DMS53 (cell line): ENCODE measurements around the gene ITPR2.
"Not testable (repeated sequence)": the region's sequence is repeated elsewhere in the genome, so short reads cannot be mapped to it uniquely, and the experiment has no call there.

ENCODE experiments used
- DNase-seq: peaks from one replicate; lab custom pipeline; 2025; lab: John Stamatoyannopoulos, UW

Gene ITPR2

DNA sequence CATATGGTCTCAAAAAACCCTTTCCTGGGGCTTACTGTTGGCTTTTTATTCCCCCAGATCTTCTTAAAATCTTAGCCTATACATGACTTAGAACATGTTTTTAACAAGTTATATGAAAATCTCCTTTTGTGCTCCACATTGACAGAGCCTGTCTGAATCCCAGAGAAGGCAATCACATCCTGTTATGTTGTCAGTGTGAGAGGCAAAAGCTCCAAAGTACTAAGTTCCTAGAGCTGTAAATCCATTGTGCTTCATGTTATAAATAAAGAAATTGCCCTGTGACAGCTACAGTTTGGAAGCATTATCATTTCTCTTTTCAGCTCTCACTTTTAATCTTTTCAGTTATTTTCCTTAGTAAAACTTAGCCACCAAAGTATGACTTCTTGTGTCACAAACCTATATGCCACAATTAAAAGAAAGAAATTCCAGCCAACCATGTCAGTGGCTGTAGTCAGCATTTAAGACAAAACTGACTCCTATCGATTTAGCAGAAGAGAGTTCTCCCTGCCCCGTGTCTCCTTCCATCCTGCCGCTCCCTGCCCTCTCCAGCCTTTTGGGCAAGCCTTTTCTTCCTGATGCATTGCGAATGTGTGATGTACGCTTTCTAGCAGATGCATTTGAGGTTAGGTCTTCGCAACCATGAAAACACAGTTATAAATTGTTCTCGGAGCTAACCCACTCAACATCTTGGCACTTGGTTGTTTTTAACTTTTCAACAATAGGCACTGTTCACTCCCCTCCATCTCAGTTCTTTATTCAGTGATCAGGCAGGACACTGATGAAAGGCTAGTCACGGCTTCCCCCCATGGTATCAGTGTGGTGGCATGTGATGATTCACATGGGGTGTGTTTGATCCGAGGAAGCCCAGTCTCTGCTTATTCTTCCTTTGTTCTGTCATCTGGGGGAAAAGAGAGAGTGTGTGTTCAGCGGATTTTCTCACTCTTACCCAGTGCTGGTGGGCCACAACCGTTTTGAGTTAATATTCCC, 494.1 kb downstream of the ITPR2 start:
- no peak for DNase-seq

DNA sequence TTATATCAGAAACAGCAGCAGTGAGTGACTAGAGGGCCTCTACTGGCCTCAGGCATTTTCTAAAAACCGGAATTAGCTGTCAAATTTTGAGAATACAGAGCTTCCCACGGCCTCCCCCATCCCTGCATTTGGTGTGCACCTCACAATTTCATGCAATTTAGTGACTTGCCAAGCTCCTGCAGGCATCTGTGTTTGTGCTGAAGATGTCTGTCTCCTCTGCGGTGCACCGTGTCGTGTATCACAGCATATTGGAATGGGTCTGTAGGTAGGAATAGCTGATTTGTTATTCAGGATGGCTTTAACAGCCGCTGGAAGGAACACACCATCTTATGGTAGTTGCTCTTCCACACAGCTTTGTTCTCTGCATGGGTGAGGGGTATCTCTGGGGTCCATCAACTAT, 497.3 kb downstream of the ITPR2 start:
- DNase-seq, result no peak

DNA sequence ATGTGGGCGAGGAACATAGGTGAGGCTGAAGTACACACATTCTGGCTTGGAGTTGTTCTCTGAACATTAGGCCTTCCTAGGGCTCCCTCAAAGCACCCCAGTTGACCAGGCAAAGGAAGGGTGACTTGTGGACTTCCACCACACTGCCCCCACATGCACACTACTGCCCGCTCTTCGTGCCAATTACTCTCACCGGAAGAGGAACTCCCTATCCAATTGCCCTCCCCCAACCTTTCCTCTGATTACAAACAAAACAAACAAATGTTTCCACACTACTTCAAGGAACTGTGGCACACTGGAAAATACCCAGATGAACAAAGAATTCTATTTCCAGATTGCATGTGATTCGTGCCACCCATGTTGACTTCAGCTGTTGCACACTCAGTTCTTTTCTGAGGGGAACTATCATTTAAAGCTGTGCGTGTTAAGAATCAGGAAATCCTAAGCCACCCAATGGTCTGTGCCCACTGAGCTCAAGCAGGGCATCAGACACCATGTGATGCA, 498.3 kb downstream of the ITPR2 start:
- DNase-seq, result no peak

DNA sequence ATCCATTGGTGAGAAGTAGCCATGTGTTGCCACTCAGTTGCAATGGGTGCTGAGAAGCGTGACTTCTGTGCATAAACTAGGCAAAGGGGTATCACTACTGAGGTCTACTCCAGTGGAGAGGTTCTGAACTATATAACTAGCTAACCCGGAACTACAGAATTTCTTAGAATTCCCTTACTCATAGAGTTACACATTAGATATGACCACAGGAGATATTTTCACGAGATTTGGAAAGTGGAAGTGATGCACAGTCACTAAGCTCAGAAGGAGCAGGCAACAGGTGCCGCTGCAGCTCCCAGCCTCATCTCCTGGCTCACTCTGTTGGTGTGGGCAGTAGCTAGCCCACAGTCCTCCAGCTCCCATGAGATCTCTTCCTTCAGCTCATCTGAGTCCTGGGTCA, 501.0 kb downstream of the ITPR2 start:
- no peak for DNase-seq

DNA sequence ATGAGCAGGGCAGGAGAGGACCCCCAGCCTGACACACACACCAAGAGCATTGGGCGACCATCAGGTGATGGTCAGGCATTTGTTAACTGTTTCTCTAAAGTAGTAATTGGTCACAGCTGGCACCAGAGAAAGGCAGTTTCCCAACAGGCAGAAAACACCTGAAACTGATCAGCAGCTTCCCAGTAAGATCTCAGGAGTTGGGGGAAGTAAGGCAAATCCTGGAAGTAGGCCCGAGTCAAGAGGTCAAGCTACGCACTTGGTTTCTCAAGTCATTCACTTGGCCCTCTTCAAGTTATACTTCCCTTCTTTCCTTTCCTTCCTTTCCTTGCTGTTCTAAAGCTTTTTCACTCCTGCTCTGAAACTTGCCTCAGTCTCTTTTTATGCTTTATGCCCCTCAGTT, 501.9 kb downstream of the ITPR2 start:
- no peak for DNase-seq

DNA sequence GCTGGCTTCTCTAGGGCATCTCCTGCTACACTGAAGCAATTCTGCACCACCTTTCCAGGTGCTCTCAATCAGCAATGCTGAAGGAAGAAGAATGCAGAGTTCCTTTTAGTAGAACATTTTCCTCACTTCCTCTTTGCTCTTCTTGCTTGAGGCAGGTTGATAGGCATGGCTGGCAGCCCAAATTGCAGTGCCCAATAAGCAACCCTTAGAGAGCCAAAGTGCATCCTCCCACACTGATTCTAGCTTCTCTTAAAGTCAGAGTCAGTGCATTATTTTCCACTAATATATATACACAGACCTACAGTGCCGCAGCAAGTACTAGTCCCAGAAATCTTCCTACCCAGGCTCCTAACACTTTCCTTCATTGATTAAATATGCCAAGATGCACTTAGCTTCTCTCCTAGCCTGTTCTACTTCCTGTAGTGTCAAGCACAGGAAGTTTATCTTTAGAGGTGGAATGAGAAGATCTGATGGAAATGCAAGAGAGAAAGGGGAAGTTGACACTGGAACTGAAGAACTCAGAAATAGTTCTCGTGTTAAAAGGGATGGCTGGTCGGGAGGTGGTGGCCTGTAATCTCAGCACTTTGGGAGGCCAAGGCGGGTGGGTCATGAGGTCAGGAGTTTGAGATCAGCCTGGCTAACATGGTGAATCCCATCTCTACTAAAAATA, 504.9 kb downstream of the ITPR2 start:
- DNase-seq, result peak; percentile 47

DNA sequence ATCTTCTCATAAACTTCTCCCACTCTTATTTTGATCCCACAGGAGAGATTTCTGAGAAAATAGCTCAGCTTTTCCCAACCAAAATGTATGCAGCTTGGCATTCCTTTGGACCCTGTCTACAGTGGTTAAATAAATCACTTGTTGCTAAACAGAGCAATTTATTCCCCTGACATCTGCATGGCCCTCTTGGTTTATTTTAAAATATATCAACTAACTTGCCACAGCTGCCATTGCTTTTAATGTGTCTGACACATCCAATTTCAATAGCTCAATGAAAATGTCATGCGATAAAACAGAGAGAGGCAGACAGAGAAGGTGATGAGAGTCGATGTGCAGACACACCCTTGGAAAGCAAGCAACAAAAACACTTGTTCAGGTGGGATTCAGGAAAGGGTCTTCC, 509.3 kb downstream of the ITPR2 start:
- DNase-seq, result no peak

DNA sequence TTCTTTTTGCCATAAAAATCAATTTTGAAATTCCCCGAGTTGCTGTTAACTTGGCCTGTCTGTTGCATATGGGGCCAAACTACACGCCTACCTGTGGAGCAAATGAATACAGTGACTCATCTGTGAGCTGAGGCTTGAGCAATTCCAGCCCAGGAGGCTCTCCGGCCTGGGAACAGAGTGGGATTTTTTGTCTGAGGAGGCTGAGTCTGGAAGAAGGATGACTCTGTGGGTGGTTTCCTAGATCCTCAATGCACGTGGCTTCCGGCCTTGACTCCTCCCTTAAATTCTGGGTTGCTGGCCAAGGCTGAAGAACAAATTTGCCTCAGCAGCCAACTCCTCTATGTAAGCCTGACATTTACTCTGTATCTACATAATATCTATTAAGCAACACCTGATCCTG, 513.5 kb downstream of the ITPR2 start:
- DNase-seq, result no peak

DNA sequence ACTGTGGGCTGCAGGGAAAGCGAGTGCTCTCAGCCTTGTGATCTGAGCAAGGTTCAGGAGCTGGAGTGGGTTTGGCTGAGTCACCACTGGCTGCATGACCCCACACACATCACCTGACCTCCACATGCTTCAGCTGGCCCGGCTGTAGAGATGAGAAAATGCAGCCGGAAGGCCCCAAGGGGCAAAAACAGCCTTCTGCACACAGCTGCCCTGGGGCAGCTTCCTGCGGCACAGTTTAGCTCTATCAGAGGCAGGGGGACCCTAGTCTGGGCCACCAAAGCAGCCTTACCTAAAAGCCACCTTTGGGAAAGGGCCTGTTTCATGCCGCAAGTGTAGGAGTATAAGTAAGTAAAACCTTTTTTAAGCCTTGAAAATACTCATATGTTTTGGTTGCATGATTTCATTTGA, 514.3 kb downstream of the ITPR2 start:
- DNase-seq, result peak; percentile 42

DNA sequence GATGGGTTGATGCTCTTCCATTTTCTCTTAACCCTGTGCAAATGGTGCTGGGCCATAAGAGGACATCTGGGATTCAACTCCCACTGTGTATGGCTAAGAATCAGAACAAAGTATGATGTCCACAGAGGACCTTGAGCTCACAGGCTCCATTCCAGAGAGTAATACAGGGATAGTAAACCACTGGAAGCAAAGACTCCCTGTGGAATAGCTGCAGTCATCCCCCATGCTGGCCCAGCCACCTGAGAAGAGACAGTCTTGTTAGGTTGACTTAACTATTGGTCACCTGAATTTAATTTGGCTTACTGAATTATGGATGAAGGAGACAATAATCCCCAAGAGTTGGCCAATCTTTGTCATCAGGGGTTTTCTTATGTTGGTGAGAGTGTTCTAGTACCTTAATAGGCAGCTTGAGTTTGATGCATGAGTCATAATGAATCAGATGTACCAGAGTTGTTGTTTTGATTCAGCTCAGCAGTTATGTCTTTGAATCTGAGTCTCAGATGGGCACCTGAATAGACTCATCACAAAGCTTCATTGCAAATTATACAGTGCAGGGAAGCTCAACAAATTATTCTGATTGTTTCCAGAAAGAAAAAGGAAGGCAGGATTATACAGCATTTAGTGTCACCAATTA, 514.9 kb downstream of the ITPR2 start:
- DNase-seq, result peak; percentile 30

DNA sequence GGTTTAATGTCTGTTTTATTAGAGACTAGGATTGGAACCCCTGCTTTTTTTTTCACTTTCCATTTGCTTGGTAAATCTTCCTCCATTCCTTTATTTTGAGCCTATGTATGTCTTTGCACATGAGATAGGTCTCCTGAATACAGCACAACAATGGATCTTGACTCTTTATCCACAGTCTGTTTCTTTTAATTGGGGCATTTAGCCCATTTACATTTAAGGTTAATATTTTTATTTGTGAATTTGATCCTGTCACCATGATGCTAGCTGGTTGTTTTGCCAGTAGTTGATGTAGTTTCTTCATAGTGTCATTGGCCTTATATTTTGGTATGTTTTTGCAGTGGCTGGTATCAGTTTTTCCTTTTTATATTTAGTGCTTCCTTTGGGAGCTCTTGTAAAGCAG, 518.9 kb downstream of the ITPR2 start:
- not testable (repeated sequence) for DNase-seq

DNA sequence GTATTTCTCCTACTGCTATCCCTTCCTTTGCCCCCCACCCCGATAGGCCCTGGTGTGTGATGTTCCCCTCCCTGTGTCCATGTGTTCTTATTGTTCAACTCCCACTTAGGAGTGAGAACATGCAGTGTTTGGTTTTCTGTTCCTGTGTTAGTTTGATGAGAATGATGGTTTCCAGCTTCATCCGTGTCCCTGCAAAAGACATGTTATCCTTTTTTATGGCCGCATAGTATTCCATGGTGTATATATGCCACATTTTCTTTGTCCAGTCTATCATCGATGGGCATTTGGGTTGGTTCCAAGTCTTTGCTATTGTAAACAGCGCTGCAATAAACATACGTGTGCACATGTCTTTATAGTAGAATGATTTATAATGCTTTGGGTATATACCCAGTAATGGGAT, 522.5 kb downstream of the ITPR2 start:
- not testable (repeated sequence) for DNase-seq

DNA sequence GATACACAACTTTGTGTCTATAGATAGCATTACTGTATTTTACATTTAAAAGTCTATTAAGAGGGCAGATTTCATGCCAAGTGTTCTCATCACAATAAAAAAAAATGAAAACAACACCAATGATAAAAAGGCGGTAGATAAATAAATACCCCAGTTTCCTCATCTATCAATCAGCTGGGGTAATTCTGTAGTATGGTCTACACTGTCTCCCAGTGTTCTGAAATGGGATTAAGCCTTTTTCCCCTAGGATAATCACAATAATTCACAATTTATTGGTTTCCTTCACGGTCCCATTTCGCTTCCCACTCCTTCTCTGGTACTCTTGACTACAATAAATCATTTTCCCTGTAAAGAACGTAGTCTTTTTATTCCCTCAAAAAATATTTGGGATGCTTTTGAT, 523.4 kb downstream of the ITPR2 start:
- peak; percentile 31 for DNase-seq

DNA sequence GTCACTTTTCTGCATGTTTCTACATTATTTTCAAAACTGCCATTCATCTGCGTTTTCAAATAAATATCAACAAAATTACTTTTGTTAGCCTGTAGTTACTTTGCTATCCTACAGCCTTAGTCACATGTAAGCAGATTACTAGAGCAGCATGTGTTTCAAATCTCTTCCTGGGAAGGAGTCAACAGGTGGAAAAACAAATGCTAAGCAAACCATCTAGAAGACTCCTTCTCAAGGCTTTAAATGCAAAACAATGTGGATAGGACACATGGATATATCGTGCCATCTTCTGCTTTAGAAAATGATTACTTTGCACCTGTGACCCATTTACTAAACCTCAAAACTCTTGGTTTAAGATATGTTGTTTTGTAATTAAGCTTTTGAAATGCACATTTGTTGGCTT, 528.7 kb downstream of the ITPR2 start:
- DNase-seq, result no peak

DNA sequence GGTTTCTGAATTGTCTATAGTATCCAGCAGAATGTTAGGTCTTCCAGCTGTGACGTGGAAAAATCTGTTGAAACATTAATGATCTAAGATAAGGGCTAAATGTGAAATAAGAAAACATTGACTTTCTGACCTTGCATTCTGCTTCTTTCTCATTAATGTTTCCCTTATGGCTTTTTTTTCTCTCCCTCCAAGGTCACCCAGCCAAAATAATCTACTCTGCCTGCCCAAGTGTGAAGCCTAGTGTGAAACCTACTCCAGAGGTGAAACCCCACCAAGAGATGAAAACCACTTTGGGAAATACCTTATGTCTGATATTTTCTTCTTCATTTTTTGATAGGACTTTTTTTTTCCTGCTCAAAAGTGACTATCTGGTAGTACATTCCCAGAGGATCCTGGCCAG, 529.6 kb downstream of the ITPR2 start:
- no peak for DNase-seq

DNA sequence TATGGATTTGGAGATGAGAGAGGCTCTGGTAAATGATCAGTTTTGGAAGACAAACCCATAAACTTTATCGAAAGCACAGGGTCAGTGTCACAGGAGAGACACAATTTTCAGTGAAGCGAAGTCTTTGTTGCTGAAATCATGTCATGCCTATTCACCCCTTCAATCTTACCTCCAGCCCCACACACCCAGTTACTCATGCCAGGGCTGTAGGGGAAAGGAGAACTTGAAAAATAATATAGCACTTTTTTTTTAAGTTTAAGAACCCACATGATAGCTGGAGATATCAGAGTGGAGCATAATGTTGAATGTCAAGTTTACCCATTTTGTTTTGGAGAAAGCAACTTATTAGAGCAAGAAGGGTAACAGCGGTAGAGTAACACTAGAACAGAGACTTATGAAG, 530.2 kb downstream of the ITPR2 start:
- DNase-seq, result no peak

DNA sequence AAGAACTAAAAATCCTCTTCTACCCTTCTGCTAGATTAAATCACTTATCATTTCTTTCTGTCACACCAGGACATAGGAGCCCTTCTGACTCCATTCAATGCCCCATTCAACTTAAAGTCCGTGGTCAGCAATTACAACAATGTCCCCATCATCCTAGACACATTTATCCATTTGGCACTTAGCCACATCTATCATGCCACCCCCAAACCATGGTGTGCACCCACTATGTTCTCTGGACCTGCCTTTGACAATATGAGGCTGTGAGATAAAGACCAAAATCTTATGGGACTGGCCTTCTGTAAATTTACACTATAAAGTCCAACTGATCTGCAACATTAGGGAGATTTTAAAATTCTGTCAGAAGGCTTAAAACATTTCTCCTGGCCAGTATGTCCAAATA, 533.2 kb downstream of the ITPR2 start:
- no peak for DNase-seq

DNA sequence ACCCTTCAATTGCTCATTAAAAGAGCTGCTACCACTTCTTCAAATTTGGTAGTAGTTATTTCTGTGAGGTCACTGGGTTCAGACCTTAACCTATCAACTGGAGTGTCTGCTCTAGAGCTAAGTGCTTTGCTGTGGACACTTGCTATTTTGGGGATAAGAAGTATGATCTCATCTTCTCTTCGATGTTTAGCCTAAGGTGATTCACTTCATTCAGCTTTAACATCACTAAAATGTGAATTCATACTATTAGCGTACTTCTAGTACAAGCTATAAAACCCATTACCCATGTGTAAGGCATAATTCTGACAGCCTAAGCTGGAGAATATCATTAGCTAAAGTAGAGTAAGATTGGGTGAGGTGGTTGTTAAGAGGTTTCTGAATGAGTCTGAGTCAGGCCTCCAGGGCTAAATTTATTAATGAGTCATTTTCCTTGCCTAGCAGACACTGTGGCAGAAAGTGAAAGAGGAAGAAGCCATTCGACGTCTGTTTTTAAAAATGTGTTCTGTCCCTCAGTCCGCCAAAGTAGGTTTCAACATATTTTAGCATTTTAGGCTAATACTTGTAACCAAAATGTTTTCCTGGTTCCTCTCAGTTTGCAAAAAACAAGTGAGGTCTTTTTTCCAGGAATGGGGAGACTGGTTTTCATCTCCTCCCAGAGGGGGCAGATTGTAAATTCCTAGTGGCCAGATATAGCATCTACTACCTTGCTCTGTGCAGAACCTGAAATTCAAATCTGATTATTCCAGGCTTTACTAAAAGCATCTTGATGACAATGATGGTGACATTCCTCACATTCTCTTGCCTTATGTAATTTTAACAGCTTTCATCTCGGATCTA, 534.0 kb downstream of the ITPR2 start:
- DNase-seq, result peak; percentile 76

DNA sequence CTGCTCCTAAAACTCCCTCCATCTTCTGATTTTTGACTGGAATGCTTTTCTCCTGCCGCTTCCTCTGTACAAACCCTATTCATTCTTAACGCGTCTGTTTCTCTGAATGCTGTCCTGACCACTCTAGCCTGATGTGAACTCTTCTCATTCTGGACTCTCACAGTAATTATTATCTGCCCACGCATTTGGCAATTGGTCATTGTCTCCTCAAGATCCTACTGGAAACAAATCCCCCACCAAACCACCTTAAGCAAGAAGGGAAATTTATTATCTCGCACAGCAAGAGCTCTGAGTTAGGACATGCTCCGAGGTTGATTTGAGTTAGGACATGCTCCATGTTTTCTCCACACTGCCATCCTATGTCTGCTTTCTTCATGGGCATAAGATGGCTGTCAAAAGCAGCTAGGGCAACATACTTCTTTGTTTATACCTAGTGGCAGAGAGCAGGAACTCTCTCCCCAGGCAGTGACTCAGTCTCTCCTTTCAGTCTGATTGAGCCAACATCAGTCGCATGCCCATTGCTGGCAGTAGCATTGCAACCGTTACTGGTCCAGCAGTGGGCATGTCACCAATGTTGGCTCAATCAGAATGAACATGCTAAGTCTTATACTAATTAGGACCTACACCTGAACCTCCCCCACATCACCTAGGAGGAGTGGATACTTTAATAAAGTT, 535.5 kb downstream of the ITPR2 start:
- DNase-seq, result no peak

DNA sequence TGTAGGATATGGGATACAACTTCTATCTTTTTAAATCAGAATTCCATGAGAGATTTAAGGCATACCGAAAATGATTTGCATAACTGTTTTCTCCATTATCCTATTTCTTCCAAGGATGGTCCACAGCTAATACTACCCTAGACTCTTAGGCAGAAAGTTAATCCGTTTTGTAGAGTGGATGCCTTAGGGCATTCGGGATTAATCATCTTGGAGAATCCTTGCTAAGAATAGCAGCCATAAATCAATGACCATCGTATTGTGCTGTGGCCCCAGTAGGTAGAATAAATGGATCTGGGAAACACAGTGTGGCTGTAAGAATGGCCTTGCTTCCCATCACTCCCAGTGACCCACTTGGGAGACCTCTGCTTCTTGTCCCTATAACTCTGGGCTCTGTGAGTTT, 538.0 kb downstream of the ITPR2 start:
- no peak for DNase-seq

DNA sequence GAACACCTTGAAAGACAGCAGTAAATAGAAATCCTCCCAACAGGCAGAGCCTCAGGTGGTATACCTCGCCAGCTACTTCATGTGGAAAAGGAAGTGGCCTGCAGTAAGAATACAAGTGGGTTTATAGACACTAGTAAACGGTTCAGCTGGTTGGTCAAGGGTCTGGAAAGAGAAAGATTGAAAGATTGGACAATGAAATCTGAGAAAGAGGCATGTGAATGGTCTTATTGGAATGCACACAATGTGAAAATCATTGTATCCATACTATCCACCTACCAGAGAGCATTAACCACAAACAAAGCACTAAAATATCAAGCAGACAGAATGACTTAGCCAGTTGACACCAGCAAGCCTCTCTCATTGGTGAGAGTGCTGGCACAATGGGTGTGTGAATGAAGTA, 539.4 kb downstream of the ITPR2 start:
- no peak for DNase-seq
